Activated CD4-positive, CD25-positive, alpha-beta regulatory T cell (primary cell): ENCODE results near the gene CAMK4.

ENCODE experiments used
- DNase-seq, 4 experiments: peaks; one replicate each; lab custom pipeline; 2025; lab: John Stamatoyannopoulos, UW

The CAMK4 gene

DNA sequence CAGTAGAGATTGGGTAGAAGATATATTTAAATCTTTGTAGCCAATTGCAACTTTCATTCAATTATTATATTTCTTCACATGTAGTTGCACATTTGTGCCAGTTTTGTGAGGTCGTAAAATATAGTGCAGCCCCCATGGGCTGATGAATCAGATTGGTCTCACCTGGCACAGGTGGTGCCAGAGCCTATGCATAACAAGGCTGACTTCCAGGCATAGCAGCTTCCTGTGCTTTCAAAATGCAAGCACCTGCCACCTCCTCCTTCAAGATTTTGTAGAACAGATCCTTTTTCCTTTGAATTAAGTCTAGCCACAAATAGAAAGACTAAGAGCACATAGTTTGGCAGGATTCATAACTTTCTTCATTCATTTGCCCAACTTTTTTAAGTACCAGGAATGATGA, 201.0 kb downstream of the CAMK4 start:
- DNase-seq, result no peak

DNA sequence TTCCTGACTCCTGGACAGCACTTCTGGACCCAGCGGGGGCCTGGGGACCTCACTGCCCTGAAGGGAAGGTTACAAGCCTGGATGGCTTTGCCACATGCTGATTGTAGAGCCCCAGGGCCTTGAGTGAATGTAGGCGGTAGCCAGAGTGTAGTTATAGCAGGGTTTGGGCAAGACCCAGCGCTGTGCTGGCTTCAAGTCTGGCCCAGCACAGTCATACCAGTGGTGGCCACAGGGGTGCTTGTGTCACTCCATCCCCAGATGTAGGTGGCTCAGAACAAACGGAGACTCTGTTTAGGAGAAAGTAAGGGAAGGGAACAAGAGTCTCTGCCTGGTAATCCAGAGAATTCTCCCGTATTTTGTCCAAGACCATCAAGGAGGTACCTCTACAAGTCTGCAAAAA, 203.6 kb downstream of the CAMK4 start:
- DNase-seq, result no peak

- no peak for DNase-seq
Measured at GRCh38 chr5:111432883-111433536, 208.8 kb downstream of the CAMK4 start.

DNA sequence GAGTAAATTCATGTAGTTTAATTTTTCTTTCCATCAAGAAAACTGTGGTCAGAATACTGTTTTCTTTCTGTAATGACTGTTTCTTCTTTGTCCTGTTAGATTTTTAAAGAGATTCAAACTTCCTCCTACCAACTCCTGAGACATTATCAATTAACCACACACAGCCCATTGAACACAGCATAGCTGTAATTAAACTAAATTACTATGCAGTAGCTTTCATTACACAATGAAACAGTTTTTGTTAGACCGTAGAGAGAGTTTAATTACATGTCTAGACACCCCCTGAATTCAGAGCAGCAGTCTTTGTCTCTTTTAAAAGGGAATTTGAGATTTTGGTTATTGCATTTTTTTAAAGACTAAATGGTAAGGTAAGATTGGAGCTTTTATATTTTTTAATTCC, 210.6 kb downstream of the CAMK4 start:
- DNase-seq, result no peak

GRCh38 chr5:111439473-111440075, 215.4 kb downstream of the CAMK4 start:
- DNase-seq, result no peak

GRCh38 chr5:111447099-111447498, 222.9 kb downstream of the CAMK4 start:
- DNase-seq, result no peak

DNA sequence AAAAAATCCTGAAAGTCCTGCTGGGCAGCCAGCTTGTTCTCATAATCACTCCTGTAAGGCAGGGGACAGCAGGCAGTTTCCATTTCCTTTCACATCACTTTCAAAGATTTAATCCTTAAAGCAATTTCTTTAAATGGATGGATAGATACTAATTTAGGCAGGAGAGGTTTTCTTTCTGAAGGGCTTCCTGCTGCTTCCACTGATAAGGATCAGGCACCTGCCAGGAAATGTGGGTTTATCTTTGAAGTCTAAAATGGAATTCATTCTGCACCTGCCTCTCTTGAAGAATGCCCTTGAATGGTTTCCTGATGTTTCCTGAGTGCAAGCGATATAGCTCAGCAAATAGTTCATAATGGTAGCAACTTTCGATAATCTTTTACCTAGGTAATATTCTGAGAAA, 223.6 kb downstream of the CAMK4 start:
- no peak for DNase-seq

GRCh38 chr5:111453295-111453694, 229.1 kb downstream of the CAMK4 start:
- DNase-seq, result no peak

- no peak for DNase-seq
Measured at GRCh38 chr5:111453747-111454146, 229.6 kb downstream of the CAMK4 start.

GRCh38 chr5:111454198-111454622, 230.0 kb downstream of the CAMK4 start:
- DNase-seq, result no peak

DNA sequence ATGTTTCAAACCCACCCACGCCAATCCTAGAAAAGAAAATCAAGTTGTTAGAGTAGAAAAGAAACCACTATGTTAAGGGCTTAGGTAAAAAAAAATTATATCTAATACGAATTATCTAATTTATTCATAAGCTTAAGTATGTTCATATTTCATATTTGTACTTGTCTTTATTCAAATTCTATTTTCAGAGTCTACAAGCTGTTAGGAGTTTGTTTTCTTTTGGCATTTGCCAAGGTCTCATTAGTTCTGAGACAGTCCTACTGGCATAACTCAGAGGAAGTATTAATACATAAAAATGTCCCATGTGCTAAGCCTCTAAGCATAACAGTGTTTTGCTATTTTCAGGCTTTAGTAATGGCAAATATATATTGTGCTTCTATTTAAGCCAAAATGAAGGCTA, 230.6 kb downstream of the CAMK4 start:
- no peak for DNase-seq

GRCh38 chr5:111461255-111461671, 237.1 kb downstream of the CAMK4 start:
- no peak for DNase-seq

DNA sequence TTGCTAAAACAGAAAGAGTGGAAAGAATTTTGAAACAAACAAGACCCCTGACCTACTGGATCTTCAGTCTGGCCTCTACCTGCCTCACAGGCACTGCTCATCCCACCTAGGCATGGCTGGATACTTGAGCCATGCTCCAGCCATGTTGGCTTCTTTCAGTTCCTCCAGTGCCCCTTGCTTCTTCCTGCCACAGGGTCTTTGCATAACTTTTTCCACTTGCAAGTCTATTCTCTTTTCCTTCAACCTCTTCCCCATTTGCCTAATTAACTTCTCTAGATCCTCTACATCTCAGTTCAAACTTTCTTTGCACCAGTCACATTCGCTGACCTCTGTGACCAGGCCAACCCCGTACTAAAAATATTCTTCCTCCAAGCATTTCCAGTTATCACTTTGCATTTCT, 237.8 kb downstream of the CAMK4 start:
- DNase-seq, result no peak

DNA sequence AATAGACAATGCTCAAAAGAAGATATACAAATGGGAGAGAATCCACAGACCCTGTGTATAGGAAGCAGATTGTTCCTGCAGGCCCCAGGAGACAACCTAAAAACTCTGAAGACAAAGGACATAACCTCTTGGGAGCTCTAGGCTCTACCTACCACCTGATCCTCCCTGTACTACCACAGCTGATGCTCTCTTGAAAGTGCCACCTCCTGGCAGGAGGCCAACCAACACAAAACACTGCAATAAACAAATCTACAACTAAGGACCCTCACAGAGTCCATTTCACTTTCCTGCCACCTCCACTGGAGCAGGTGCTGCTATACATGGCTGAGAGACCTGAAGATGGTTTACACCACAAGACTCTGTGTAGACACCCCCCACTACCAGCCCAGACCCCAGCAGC, 239.1 kb downstream of the CAMK4 start:
- peak in 1 of 4 experiments; percentile 1 for DNase-seq

DNA sequence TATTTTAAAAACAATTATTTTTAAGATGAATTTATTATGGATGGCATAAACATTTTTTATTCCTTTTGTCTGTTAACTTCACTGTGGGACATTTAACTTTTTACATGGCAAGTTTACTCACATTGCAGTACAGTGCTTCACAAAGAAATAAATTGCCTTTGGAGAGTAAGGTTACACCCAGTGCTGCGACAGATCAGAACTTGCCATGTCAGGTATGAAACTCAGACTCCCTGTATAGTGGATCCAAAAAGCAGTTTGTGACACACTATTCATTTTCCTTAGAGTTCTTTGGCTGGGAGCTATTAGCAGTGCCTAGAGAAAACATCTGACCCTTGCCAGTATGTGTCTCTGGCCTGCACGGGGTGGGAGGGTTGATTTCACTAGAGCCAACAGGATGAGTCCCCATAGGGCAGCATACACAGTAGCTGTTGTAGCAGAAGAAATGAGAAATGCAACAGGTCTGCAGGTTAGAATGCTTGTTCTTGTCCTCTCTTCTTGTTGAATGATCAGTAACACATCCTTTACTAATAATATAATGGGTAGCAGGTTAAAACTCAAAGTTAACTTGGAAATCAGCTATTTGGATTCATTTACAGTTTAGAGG, 245.2 kb downstream of the CAMK4 start:
- DNase-seq, result no peak

DNA sequence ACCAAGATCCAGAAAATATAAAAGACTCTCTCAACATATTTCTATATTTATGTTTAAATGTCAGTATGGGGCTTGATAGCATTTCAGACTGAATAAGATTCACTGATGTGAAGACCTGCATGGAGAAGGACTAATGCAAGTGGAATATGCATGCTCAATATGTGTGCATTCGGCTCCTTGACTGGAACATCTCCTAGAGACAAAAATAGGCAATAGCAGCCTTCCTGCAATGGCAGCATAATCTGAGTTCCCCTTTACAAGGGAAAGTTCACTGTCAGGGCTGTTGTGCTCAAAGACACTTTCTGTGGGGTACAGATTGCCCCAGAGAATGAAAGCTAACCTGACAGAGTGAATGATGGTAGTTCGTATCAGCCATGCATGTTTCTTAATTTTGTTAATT, 245.7 kb downstream of the CAMK4 start:
- no peak for DNase-seq

DNA sequence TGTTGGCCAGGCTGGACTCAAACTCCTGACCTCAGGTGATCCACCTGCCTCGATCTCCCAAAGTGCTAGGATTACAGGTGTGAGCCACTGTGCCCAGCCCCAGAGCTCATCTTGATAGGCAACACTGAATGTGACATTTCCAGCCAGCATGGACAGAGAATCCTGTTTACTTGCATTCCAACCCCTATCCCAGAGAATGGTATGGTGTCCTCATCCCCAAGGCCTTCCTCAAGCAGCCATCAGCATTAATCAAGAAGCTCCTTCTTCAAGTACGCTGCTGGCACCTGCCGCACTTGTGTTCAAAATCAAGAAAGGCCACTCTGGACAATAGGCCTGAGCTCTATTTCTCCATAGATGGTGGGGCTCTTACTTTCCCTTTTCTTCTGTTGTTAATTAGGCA, 247.9 kb downstream of the CAMK4 start:
- DNase-seq, result no peak

DNA sequence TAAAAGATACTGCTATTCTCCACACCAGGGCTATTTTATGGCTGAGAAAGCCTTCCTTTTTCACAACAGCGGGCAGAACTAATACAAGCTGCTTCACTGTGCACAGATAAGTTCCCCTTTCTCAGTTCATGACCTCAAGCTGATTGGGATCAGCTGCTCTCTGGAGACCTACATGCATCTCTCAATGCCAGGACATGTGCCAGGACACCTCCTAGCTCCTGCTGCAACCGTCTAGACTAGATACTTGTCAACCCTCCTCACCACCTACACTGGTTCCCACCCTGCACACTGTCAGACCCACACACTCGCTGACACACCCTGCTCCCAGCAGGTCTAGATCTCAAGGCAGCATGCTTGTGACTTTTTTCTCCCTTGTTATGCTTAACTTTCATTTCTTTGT, 248.4 kb downstream of the CAMK4 start:
- no peak for DNase-seq

DNA sequence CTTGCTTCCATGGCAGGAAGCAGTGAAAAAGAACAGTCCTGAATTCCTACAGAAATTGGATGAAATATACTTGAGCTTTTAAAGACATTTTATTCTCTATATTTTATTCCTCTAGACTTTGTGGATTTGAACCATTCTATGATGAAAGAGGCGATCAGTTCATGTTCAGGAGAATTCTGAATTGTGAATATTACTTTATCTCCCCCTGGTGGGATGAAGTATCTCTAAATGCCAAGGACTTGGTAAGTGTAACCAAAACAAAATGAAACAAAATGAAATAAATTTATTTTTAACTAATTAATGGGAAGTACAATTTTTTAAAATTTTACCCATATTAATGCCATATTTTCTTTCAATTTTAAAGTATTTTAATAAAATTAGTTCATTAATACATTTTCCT, 254.1 kb downstream of the CAMK4 start:
- no peak for DNase-seq

DNA sequence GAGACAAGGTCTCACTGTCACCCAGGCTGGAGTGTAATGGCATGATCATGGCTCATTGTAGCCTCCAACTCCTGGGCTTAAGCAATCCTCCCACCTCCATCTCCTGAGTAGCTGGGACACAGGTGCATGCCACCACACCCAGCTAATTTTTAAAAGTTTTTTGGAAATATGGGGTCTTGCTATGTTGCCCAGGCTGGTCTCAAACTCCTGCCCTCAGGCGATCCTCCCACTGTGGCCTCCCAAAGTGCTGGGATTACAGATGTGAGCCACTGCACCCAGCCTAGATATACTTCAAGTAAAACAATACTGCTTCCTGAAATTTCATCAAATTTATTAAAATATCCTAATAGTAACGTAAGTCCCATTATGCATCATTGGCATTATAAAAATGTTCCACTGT, 254.7 kb downstream of the CAMK4 start:
- DNase-seq, result no peak

- no peak for DNase-seq
Measured at GRCh38 chr5:111480346-111480745, 256.2 kb downstream of the CAMK4 start.

GRCh38 chr5:111486055-111486454, 261.9 kb downstream of the CAMK4 start:
- no peak for DNase-seq

GRCh38 chr5:111486926-111487325, 262.7 kb downstream of the CAMK4 start:
- no peak for DNase-seq

GRCh38 chr5:111488353-111488752, 264.2 kb downstream of the CAMK4 start:
- DNase-seq, result no peak
